GM12864 (cell line): ENCODE data around the gene PCOLCE2.

ENCODE experiments used
- DNase-seq: peaks from one replicate; pipeline ENCODE4 v3.0.0-alpha.2; 2011; ENCODE audit warnings: low read depth
- H3K4me3 ChIP-seq: 2 replicates; pipeline ENCODE4 v1.5.1; 2011; ENCODE audit warnings: mild to moderate bottlenecking, low read depth, low read length, control low read depth
- TF ChIP-seq, protein P1 (sequence below): IDR thresholded peaks from 2 replicates; pipeline ENCODE4 v1.5.1; 2011; ENCODE audit warnings: low read depth, mild to moderate bottlenecking, moderate library complexity, low read length, control low read depth, inconsistent platforms; ENCODE audit errors: missing control alignments

PCOLCE2 gene

GRCh38 chr3:142929890-142930289 lies 41.0 kb upstream of the PCOLCE2 start:
- TF ChIP-seq, protein P1, sequence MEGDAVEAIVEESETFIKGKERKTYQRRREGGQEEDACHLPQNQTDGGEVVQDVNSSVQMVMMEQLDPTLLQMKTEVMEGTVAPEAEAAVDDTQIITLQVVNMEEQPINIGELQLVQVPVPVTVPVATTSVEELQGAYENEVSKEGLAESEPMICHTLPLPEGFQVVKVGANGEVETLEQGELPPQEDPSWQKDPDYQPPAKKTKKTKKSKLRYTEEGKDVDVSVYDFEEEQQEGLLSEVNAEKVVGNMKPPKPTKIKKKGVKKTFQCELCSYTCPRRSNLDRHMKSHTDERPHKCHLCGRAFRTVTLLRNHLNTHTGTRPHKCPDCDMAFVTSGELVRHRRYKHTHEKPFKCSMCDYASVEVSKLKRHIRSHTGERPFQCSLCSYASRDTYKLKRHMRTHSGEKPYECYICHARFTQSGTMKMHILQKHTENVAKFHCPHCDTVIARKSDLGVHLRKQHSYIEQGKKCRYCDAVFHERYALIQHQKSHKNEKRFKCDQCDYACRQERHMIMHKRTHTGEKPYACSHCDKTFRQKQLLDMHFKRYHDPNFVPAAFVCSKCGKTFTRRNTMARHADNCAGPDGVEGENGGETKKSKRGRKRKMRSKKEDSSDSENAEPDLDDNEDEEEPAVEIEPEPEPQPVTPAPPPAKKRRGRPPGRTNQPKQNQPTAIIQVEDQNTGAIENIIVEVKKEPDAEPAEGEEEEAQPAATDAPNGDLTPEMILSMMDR: no peak
- H3K4me3 ChIP-seq: no peak overlapping the region
- no peak for DNase-seq

DNA sequence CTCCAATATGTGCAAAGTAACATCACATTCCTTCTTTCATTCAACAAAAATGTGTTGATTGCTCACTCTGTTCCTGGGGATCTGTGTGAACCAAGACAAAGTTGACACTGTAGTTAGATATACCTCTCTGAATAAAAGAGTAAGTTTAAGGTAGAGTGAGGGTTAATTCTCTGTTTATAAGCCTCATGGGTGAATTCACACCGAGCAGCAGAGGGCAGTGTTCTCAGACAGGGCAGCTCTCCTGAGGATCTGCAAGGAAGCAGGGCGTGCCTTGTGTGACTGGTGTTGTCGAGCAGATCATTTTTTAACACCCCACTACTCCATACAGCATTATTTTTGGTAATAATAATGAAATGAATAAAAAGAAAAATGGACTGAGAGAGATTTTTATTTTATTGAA lies 40.2 kb upstream of the PCOLCE2 start:
- H3K4me3 ChIP-seq: no peak overlapping the region
- TF ChIP-seq, protein P1: peak; percentile 56
- peak; percentile 16 for DNase-seq

- H3K4me3 ChIP-seq: no peak overlapping the region
- TF ChIP-seq, protein P1: no peak
- DNase-seq: no peak
Measured at GRCh38 chr3:142926368-142926944, 37.6 kb upstream of the PCOLCE2 start.

DNA sequence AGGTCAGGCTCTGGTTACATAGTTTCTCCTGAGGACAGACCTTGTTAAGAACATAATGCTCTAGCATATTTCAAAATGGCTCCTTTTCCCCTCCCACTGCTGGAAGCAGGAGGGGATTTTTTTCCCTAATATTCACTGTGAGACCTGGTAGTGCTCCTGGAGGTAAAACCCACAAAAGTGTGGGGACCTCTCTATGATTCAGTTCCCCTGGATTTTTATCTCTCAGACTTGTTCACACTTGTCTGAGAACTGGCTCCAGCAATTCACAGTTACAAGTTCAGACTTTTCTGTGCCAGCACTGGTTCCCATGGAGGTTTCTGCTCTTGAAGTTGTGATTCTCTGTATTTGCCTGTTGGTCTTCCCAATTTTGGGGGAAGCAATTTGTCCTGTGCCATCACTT lies 36.3 kb upstream of the PCOLCE2 start:
- TF ChIP-seq, protein P1: no peak
- no peak overlapping the region for H3K4me3 ChIP-seq
- DNase-seq: no peak

GRCh38 chr3:142923694-142924093 lies 34.8 kb upstream of the PCOLCE2 start:
- H3K4me3 ChIP-seq: no peak overlapping the region
- no peak for DNase-seq
- TF ChIP-seq, protein P1: no peak

GRCh38 chr3:142916605-142917004 lies 27.7 kb upstream of the PCOLCE2 start:
- TF ChIP-seq, protein P1: no peak
- no peak overlapping the region for H3K4me3 ChIP-seq
- DNase-seq: no peak

DNA sequence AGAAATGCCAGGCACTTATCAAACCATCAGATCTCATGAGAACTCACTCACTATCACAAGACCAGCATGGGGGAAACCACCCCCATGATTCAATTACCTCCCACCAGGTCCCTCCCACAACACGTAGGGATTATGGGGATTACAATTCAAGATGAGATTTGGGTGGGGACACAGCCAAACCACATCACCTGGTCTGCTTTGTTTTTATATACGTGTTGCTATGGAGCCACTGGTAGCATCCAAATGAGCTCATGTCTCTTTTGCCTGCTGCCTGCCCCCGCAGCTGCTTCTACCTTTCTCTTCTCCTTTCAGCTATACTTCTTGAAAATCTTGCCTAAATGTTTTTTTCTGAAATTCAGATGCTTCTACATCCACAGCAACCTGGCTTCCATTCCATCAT lies 26.8 kb upstream of the PCOLCE2 start:
- TF ChIP-seq, protein P1: no peak
- DNase-seq: no peak
- H3K4me3 ChIP-seq: no peak overlapping the region
